T-helper 9 cell (primary cell): Measurements from ENCODE around the gene ACAD8.
A peak's percentile ranks its signal among the peaks of the same experiment; 100 is the strongest.
"Not testable (repeated sequence)": the region's sequence is repeated elsewhere in the genome, so short reads cannot be mapped to it uniquely, and the experiment has no call there.

Experiments used
- DNase-seq: peaks from one replicate; pipeline ENCODE4 v3.0.0-alpha.2; 2020

ACAD8 gene

DNA sequence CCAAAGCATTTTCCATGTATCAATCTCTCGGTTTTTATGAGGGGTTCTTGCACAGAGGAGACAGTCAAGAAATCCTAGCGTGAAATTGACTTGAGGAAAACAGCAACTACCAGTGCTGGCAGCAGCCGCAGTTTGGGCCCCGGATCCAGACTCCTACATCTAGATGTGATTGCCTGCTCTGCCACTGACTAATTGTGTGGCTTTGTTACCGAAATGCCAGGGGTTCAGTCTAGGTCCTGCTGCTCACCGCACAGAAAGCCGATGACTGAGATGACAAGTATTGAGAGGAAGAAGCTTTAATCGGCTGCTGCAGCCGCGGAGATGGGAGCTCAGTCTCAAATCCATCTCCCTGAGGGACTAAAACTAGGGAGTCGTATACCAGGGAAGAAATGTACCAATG, 14.6 kb downstream of the ACAD8 start:
- no peak for DNase-seq

DNA sequence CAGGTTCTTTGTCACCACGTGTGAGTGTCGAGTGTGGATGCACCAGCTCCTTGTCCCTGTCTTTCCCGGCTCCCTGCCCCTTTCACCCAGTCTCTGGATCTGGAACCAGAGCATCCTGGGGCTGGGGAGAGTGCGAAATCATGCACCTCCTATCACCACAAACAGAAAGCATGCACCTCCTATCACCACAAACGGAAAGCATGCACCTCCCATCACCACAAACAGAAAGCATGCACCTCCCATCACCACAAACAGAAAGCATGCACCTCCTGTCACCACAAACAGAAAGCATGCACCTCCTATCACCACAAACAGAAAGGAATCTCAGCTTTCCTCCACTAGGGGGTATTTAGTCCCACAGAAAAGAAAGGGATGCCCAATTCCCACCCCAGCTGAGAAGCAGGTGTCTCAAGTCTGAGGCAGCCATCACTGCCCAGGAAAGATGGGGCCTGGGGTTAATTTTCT, 16.9 kb downstream of the ACAD8 start:
- DNase-seq, result no peak

DNA sequence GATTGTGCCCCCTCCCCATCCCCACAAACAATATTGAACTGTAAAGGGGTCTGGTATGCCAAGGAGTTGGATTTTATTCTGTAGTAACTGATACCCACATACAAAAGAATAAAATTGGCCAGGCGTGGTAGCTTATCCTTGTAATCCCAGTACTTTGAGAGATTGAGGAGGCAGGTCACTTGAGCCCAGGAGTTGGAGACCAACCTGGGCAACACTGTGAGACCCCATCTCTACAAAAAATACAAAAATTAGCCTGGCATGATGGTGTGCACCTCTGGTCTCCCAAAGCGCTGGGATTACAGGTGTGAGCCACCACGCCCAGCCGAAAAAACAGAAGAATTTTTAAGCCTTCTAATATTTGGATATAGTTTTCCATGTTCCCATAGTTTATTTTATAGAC, 18.6 kb downstream of the ACAD8 start:
- no peak for DNase-seq

DNA sequence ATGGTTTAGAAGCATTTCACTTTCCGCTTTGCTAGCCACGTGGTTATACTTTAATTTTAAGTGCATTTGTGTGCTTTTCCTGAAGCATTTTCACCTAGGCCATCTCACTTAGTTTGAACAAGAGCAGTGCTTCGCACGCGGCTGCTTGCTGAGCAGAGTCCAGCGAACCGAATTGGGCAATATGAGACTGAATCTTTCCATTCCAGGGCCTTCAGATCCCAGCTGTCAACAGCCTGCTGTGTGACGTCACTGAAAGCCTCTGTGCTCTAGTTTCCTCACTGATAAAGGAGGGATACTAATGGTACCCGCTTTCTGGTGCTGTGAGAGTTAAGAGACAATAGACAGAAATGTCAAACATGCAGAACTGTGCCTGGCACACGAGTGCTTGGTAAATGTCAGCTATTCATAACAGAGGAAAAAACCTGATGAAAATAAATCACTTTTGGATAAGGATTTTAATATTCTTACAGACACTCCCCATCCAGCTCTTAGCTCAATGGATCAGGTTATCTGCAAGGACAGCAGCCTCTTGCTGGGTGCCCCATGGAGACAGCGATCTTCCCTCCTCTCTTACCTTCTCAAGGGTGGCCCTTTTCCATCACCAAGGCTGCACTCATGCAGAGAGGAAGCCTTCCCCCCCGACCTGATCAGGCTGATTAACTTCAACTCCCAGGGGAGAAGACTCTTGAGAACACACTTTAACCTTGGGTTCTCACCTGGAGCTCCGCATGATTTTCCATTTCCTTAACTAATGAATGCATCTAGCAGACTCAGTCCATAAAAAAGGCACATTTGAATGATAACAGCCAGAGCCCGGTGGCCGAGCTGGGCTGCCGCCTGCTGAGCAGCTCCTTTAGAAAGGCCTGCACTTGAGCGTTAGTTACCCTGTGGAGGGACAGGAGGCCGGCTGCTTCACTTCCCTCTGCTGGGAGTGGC, 19.3 kb downstream of the ACAD8 start:
- no peak for DNase-seq

DNA sequence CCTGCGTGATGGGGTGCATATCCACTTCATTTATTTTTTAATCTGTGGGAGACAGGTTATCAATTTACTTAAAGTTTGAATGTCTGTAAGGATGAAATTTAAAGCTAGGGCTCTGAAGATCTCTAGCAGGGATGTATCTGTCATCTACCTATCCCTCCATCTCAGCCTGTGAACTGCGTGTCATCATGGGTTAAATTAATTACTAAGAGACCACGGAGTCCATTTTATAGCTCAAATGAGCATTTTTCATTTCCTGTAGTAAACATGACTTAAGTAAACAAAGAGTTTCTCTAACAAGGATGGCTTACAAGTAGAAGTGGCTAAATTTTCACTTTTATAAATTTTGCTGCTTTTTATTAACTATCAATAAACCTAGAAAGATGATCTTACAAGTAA, 19.9 kb downstream of the ACAD8 start:
- no peak for DNase-seq

DNA sequence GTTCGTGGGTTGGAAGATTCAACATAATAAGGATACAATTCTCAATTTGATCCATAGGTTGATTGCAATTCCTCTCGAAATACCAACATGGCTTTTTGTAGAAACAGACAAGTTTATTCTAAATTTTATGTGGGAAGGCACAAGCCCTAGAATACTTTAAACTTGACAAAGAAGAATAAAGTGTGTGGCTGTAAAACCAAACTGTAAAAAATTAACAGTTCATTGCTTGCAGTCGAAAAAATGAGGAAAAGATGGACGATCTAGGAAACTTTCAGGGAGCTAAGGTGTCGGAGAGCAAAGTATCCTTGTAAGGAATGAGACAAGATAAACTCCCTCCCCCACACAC, 21.8 kb downstream of the ACAD8 start:
- DNase-seq, result no peak

DNA sequence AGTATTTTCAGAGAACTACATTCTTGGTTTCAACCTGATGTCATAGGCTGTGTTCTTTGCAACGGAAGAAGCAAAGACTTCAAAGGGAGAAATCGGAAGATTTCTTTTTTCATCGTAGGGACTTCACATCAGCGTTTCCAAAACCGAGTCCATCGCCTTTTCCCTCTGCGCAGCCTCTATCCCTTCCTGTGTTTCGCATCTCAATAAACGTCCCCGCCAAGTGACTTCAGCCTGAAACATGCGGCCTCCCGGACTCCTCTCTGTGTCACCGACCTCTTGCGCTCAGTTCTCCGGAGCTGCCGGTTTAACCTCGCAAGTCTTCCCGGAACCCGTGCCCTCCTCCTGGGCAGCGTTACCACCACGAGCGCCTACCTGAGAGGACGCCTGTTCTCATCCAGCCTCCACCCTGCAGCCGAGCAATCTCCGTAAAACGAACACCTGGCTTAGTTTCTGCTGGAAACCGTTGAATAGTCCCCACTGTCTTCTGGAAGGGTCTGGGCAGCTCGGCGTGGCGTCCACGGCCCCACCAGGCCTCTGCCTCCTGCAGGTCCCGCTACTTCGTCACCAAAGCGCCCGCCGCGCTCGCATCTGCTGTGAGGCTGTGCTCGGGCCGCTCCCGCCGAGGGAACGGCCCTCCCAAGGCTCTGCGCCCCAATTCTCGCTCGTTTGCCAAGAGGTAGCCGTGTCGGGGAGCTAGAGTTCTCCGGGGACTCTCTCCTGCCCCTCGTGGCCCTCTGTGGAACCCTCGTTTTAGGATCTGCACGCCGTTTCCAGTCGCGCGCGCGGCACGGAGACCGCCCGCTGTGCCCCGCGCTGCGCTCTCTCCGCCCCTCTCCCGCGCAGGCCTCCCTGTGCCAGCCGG, 22.4 kb downstream of the ACAD8 start, which contains the start of gene GLB1L3:
Gene GLB1L3, plus strand, starts transcription at position 846 of the 862 bp plus-strand sequence. CDS start 362 bp downstream, outside the sequence.
- DNase-seq, result peak; percentile 65

DNA sequence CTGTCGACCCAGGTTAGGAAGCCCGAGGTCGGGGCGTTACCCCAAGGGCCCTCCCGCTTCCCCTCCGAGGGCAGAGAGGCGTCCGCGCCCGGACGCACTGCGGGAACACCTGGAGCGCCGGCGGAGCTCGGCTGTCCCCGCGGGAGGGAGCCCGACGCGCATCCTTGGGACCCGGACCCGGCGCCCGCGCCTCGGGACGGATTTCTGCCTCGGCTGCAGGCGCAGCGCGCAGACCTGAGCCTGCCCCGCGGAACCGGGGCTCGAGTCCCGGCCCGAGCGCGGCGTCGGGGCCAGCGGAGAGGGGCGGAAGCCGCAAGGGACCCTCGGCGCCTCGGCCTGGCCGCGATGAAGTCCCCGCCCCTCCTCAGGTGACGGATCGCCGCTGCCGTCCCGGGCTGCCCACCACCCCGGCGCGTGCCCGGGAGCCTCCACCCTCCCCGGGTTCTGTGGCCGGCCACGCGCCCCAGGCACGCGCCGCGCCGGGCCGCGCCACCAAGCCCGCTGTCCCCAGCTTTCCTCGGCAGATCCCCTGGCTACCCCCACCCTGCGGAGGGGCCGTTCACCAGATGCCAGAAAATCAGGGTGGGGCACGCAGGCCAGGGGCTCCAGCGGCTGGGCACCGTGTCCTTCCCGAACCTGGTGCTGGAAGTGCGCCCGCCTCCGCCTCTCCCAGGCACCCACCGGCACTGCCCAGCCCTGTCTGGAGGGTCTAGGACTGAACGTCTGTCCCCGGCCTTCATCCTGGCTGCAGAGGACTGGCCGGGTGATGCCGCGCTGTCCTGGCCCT, 23.2 kb downstream of the ACAD8 start:
- no peak for DNase-seq

DNA sequence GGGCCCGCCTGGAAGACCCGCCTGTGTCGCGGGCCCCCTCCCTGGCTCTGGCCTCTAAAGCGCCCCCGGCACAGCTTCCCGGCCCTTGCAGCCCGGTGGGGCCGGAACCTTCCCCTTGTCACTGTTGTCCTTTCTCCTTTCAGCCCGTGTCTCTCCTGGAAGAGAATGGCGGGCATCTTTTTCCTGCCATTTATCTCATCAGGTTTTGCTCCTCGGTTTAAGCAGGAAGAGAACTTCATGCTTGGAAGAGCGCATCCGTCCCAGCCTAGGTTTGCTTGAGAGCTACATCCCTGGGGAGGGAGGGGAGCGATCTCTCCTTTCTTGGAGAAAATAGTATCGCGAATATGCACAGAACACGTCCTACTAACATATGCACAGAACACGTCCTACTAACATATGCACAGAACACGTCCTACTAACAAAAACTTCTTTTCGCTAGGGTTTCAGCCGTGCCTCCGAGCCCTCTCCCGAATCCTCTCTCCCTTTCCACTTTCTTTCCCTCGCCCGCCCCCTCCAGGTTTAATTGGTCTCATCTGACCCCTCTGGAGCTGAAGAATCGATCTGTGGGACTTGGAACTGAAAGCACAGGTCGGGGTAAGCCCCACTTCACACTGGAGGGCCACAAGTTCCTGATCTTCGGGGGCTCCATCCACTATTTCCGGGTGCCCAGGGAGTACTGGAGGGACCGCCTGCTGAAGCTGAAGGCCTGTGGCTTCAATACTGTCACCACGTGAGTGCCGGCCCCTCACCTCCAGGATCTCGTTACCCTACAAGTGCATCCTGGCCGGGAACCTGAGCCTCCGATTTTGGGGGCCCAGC, 24.0 kb downstream of the ACAD8 start:
- DNase-seq, result no peak

DNA sequence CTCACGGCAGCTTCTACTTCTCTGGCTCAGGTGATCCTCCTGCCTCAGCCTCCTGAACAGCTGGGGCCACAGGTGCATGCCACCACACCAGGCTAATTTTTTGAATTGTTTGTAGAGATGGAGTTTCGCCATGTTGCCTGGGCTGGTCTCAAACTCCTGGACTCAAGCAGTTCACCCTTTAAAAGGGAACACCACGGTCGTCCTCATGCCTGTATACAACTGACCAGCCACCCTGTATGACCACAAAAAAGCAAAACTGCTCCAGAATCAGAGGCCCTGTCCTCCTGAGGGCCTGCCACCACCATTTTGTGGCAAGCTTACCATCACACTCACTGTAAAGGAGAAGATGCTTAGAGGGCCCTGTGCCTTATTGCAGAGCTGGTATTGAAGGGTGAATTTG, 25.0 kb downstream of the ACAD8 start:
- DNase-seq, result no peak

DNA sequence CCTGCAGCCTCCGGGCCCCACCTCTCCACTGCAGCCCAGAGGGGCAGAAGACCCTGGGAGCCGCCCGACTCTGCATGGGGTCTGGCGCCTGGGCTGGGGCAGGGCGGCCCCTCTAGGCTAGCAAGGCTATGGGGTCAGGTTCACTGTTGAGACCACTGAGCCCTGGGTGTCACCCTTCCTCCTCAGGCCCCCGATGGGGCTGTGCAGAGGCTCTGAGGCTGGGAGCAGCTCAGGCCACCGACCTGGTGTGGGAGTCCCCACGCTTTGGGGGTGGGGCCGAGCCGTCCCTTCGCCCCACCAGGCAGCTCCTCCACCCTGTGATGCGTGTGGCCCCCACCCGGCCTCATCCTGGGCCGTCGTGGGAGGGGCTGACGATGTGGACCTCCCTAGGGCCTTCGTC, 28.3 kb downstream of the ACAD8 start:
- DNase-seq, result not testable (repeated sequence)

DNA sequence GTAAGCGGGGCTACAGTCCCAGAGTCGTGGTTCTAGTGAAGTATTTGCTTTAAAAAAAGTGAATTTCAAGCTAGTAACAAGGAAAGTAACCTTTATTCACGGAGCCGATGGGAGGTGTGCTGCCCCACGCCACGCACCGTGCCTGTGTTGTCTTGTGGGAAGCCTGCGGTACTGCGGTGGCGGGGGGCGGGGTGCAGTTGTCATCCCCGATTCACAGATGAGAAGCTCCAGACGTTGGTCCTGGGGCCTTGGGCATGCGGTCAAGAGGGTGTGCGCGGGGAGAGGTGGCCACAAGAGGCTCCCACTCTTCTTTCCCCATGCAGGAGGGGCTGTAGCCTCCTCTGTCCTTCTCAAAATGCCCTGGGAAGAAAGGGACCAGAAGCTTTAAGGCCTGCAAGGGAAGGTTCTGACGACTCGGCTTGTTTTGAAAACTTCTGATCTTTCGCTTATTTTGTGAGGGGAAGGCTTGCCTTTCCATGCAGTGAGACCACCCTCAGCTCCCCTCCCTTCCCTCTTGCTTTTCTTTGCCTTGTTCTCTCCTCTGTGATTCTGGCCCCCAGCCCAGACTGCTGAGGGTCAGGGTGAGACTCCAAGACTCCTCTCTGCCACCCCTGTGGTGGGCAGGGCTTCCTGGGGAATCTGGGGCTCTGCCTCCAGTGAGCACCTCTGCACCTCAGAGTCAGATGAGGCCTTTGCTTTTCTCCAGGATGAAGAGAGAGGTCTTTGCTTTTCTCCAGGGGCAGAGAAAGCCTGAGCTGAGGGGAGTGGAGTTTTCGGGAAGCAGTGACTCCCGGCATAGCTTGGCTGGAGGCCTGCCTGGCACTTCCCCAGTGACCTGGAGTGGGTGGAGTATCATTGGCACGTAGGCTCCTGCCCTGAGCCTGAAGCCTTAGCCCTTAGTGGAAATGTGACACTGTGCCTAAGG, 29.0 kb downstream of the ACAD8 start:
- DNase-seq, result no peak

DNA sequence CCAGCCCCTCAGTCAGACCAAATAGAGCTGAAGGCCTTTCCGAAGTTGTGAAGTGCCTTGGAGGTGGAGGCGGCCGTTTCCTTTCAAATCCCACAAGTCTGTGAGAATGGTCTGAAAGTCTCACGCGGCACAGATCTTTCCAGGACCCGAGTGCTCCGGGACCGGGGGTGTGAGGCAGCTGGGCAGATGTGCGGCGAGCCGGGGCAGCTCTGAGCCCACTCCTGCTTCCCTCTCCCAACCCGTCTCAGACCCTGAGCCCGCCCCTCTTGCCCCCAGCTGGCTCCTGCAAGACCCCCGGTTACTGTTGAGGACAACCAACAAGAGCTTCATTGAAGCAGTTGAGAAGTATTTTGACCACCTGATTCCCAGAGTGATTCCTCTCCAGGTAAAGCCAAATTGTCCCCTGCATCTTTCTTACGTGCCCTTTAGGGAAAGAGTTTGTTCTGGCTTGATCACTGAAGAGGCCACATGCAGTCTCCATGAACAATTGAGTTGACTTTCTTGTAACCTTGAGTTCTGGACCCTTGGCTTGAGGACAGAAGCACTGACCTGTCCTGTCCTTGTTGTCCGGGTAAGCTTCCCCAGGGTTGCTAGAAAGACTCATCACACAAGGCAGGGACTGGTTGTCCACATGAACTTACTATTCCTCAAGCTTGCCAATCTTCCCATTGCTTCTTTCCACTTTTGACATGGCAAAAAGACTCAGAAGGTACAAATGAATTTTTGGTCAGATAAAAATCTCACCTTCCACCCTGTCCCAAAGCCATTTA, 30.3 kb downstream of the ACAD8 start:
- no peak for DNase-seq

DNA sequence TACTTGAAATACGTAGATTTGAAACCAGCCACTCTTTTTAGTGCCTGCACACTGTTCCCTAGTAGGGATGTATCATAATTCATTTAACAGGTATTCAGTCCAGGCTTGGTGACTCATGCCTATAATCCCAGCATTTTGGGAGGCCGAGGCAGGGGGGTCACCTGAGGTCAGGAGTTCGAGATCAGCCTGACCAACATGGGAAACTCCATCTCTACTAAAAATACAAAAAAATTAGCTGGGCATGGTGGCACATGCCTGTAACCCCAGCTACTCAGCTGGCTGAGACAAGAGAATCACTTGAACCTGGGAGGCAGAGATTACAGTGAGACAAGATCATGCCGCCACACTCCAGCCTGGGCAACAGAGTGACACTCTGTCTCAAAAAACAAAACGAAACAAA, 31.0 kb downstream of the ACAD8 start:
- not testable (repeated sequence) for DNase-seq

DNA sequence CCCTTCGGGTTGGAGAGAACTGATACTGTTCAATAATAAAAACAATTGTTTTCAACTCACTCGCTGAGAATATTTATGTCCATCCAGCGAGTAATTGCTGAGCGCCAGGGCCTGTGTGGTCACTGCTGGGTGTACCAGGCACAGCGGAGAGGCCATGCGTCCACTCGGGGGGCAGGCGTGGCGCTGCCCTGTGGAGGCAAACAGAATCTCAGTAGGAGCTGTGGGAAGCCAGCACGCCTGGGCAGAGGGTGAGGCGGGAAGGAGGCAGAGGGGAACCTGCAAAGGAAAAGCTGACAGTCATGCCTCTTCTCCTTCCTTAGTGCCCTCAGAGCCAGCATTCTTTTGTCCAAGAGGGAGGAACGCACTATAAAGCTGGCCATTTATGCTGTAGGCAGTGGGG, 34.2 kb downstream of the ACAD8 start:
- DNase-seq, result no peak

DNA sequence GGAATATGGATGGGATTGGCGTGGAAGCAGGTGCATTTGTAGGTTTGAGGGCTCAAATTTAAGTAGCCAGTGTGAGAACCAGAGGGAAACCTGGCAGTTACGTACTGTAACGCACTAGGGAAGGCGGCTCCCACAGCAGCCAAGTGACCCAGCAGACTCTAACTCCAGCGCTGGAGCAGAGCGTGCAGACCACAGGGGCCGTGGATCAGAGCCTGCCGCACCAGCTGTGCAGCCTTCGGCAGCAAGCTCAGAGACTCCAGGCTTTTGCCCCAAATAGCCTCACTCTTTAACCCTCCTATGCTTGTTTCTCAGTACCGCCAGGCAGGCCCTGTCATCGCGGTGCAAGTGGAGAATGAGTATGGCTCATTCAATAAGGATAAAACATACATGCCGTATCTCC, 35.1 kb downstream of the ACAD8 start:
- DNase-seq, result no peak

DNA sequence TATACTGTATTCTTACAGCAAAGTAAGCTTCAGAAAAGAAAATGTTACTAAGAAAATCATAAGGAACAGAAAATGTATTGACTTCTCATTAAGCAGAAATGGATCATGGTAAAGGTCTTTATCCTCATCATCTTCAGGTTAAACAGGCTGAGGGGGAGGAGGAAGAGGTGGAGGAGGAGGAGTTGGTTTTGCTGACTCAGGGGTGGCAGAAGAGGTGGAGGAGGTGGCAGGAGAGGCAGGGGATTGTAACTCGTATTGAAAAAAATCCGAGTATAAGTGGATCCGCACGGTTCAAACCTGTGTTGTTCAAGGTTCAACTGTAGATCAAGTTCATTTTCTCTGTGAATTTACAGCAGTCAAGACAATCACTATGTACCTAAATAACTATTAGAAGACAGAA, 35.8 kb downstream of the ACAD8 start:
- DNase-seq, result no peak

DNA sequence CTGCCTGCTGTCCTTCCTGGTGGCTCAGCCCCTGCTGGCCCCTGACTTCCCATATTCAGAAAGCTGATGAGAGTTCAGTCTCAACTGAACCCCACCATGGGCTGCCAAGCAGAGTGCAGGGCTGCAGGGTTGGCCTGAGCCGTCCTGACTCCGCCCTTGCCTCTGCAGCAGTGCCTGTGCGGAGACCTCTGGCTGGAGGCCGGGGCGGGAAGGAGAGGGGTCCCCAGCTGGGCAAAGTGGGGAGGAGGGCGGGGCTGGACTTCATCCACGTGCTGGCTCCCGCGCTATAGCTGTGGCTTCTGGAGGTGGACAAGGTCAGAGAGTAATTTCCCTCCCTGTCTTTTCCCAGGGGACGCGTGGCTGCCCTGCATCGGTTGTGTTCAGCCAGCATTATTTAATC, 36.4 kb downstream of the ACAD8 start:
- DNase-seq, result no peak

DNA sequence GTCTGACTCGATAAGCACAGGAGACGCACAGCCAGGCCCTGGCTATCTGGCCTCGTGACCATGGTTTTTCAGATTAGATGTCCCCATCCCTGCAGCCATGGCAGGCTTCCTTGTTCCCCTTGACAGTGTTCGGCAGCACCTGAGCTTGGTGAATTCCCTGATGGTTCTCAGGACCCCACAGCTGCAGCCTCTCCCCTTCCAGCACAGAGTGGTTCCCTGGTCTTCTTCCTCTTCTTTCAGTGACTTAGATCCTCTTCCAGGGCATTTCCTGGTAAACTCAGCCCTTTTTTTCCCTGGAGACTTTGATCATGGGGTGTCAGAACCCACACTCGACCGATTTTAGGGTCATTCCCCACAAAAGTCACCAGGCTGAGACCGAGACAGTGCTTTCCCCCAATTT, 37.3 kb downstream of the ACAD8 start:
- DNase-seq, result no peak

DNA sequence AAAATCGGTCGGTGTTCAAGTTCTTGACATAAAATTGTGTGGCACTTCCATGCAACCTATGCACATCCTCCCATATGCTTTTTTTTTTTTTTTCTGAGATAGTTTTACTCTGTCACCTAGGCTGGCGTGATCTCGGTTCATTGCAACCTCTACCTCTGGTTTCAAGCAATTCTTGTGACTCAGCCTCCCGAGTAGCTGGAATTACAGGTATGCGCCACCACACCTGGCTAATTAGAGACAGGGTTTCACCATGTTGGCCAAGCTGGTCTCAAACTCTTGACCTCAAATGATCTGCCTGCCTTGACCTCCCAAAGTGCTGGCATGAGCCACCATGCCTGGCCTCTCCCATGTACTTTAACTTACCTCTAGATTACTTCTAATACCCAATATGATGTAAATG, 37.8 kb downstream of the ACAD8 start:
- no peak for DNase-seq
